SU-DHL-6 (cell line): ENCODE results near the gene MAP2K2.
A peak's percentile ranks its signal among the peaks of the same experiment; 100 is the strongest.

Experiments used
- H2AFZ ChIP-seq: fragments of 200-600 bp; sonication (generic); 2 replicates; pipeline ENCODE4 v1.6.1; 2014; ENCODE audit warnings: low read depth, mild to moderate bottlenecking, moderate library complexity, mixed read lengths, antibody characterized with exemption, low read length; ENCODE audit not compliant: severe bottlenecking
- H3F3A ChIP-seq: fragments of 200-600 bp; shearing (Covaris generic); 2 replicates; pipeline ENCODE4 v1.6.0; 2016; ENCODE audit warnings: antibody characterized with exemption, mild to moderate bottlenecking; ENCODE audit not compliant: insufficient read depth
- H3K27ac ChIP-seq: fragments of 200-600 bp; sonication (generic); 2 replicates; pipeline ENCODE4 v1.5.1; 2016; ENCODE audit warnings: low read depth, mild to moderate bottlenecking, low read length, moderate library complexity, mixed read lengths
- H3K27me3 ChIP-seq: fragments of 200-600 bp; sonication (generic), shearing (Covaris generic); 2 replicates; pipeline ENCODE4 v1.6.0; 2014; ENCODE audit warnings: mild to moderate bottlenecking, low read length
- H3K36me3 ChIP-seq: fragments of 200-600 bp; sonication (generic); 2 replicates; pipeline ENCODE4 v1.6.1; 2014; ENCODE audit warnings: mild to moderate bottlenecking, low read length, mixed read lengths
- H3K4me2 ChIP-seq: fragments of 300-600, 200-600 bp; shearing (Covaris generic), sonication (generic); 2 replicates; pipeline ENCODE4 v1.6.0; 2014; ENCODE audit warnings: low read length, low read depth, mild to moderate bottlenecking; ENCODE audit not compliant: poor library complexity, severe bottlenecking
- H3K4me3 ChIP-seq: fragments of 200-600 bp; sonication (generic); 2 replicates; pipeline ENCODE4 v1.5.1; 2014; ENCODE audit warnings: antibody characterized with exemption, low read length, mild to moderate bottlenecking, mixed read lengths; ENCODE audit not compliant: insufficient read depth, poor library complexity, severe bottlenecking
- H3K79me2 ChIP-seq: fragments of 200-600 bp; sonication (generic); 2 replicates; pipeline ENCODE4 v1.6.1; 2014; ENCODE audit warnings: mild to moderate bottlenecking, low read length, moderate library complexity; ENCODE audit not compliant: insufficient read depth
- H3K9ac ChIP-seq: fragments of 200-600 bp; sonication (generic); 2 replicates; pipeline ENCODE4 v1.7.0; 2014; ENCODE audit warnings: mild to moderate bottlenecking, low read length
- H3K9me2 ChIP-seq: fragments of 200-600 bp; sonication (generic); replicated peaks from 2 replicates; pipeline ENCODE4 v1.6.1; 2014; ENCODE audit warnings: low read length; ENCODE audit not compliant: insufficient read depth
- H3K9me3 ChIP-seq: fragments of 200-600 bp; sonication (generic); 2 replicates; pipeline ENCODE4 v1.6.1; 2014; ENCODE audit warnings: low read length, mixed read lengths; ENCODE audit not compliant: insufficient read depth
- H4K20me1 ChIP-seq: fragments of 200-600 bp; sonication (generic); 2 replicates; pipeline ENCODE4 v1.6.1; 2014; ENCODE audit warnings: low read depth, mild to moderate bottlenecking, antibody characterized with exemption, low read length, moderate library complexity, mixed read lengths
- EZH2phosphoT487 ChIP-seq: fragments of 200-600 bp; sonication (generic), shearing (Covaris generic); conservative IDR thresholded peaks from 2 replicates; pipeline ENCODE4 v1.6.1; 2018; ENCODE audit warnings: mild to moderate bottlenecking, antibody characterized with exemption, low read length, moderate library complexity, mixed read lengths
- TF ChIP-seq, protein P1 (sequence below): fragments of 200-600 bp; sonication (generic); IDR thresholded peaks from one replicate; pipeline ENCODE4 v1.5.1; 2017; ENCODE audit warnings: antibody characterized with exemption, mild to moderate bottlenecking, low read length, moderate library complexity; ENCODE audit not compliant: insufficient read depth, poor library complexity, severe bottlenecking

The MAP2K2 gene

GRCh38 chr19:4115818-4116385 lies 8.0 kb downstream of the MAP2K2 start:
- H3K9me2 ChIP-seq: no peaks in the 10 kb centered on the region
- H3K4me2 ChIP-seq: peak overlapping the region; percentile 40
- no peaks in the 10 kb centered on the region for H4K20me1 ChIP-seq
- H3K9me3 ChIP-seq: no peaks in the 10 kb centered on the region
- H3K9ac ChIP-seq: peak overlapping the region; percentile 42
- no peak overlapping the region for H3K4me3 ChIP-seq
- no peak overlapping the region for H2AFZ ChIP-seq
- no peaks in the 10 kb centered on the region; the same call in 1 of the 2 replicates for H3F3A ChIP-seq
- TF ChIP-seq, protein P1, sequence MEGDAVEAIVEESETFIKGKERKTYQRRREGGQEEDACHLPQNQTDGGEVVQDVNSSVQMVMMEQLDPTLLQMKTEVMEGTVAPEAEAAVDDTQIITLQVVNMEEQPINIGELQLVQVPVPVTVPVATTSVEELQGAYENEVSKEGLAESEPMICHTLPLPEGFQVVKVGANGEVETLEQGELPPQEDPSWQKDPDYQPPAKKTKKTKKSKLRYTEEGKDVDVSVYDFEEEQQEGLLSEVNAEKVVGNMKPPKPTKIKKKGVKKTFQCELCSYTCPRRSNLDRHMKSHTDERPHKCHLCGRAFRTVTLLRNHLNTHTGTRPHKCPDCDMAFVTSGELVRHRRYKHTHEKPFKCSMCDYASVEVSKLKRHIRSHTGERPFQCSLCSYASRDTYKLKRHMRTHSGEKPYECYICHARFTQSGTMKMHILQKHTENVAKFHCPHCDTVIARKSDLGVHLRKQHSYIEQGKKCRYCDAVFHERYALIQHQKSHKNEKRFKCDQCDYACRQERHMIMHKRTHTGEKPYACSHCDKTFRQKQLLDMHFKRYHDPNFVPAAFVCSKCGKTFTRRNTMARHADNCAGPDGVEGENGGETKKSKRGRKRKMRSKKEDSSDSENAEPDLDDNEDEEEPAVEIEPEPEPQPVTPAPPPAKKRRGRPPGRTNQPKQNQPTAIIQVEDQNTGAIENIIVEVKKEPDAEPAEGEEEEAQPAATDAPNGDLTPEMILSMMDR: no peak
- TF ChIP-seq EZH2phosphoT487: no peak
- no peaks in the 10 kb centered on the region for H3K36me3 ChIP-seq
- H3K27me3 ChIP-seq: no peaks in the 10 kb centered on the region
- H3K27ac ChIP-seq: peak overlapping the region; percentile 69
- peaks cover 12% of the 10 kb centered on the region; the same call in 1 of the 2 replicates for H3K79me2 ChIP-seq

- Histone ChIP-seq H3K9me3 (no peaks in the 10 kb centered on the region), H3K27me3 (no peaks in the 10 kb centered on the region), H3K4me2 (peak overlapping the region; percentile 40), H3K9ac (peak overlapping the region; percentile 42), H3K36me3 (no peaks in the 10 kb centered on the region), H2AFZ (no peak overlapping the region), H3K9me2 (no peaks in the 10 kb centered on the region), H3K4me3 (no peak overlapping the region), H3K79me2 (peaks cover 11% of the 10 kb centered on the region; the same call in 1 of the 2 replicates), H3F3A (no peaks in the 10 kb centered on the region; the same call in 1 of the 2 replicates), H4K20me1 (no peaks in the 10 kb centered on the region), H3K27ac (peak overlapping the region; percentile 69)
- TF ChIP-seq, protein P1: no peak
- TF ChIP-seq EZH2phosphoT487: no peak
These were observed 8.7 kb downstream of the MAP2K2 start for GRCh38 chr19:4115050-4115817.

- H3K9me2 ChIP-seq: no peaks in the 10 kb centered on the region
- H2AFZ ChIP-seq: no peak overlapping the region
- no peaks in the 10 kb centered on the region for H3K36me3 ChIP-seq
- no peak overlapping the region for H3K4me3 ChIP-seq
- peak overlapping the region; percentile 69; the same call in 1 of the 2 replicates for H3K27ac ChIP-seq
- H3K79me2 ChIP-seq: peaks cover 8% of the 10 kb centered on the region; the same call in 1 of the 2 replicates
- no peaks in the 10 kb centered on the region for H4K20me1 ChIP-seq
- H3F3A ChIP-seq: no peaks in the 10 kb centered on the region; the same call in 1 of the 2 replicates
- H3K9me3 ChIP-seq: no peaks in the 10 kb centered on the region
- no peaks in the 10 kb centered on the region for H3K27me3 ChIP-seq
- no peak overlapping the region for H3K9ac ChIP-seq
- H3K4me2 ChIP-seq: no peak overlapping the region
- no peak for TF ChIP-seq EZH2phosphoT487
- TF ChIP-seq, protein P1: no peak
These were observed 9.7 kb downstream of the MAP2K2 start for GRCh38 chr19:4114181-4114580.
